Lower lobe of right lung (tissue), 2 donors: ENCODE measurements around the gene GEMIN5. TPM values are rescaled to one million over a fixed set of nuclear protein-coding genes. Genes with fewer than 3 reads are reported as not detected.
"Not testable (repeated sequence)": the region's sequence is repeated elsewhere in the genome, so short reads cannot be mapped to it uniquely, and the experiment has no call there.

ENCODE experiments used
- ATAC-seq, 2 donors: fragments of 200-7000 bp; cut with Tn5 transposase; one replicate each; pipeline ENCODE4 v1.9.1; 2020 to 2022; ENCODE audit warnings: mild to moderate bottlenecking in 2 of 2, moderate library complexity in 2 of 2
- DNase-seq: peaks from one replicate; pipeline ENCODE4 v3.0.0-alpha.2; 2020
- H3K27ac ChIP-seq: fragments of 200-600 bp; one replicate; pipeline ENCODE4 v1.8.0; 2022
- H3K27me3 ChIP-seq: fragments of 200-600 bp; one replicate; pipeline ENCODE4 v1.8.0; 2022; ENCODE audit warnings: low read depth
- H3K36me3 ChIP-seq: fragments of 200-600 bp; one replicate; pipeline ENCODE4 v1.8.0; 2022; ENCODE audit warnings: mild to moderate bottlenecking
- H3K4me1 ChIP-seq: fragments of 200-600 bp; one replicate; pipeline ENCODE4 v1.8.0; 2022
- H3K4me3 ChIP-seq: fragments of 200-600 bp; one replicate; pipeline ENCODE4 v1.8.0; 2022; ENCODE audit warnings: mild to moderate bottlenecking
- H3K9me3 ChIP-seq: fragments of 200-600 bp; one replicate; pipeline ENCODE4 v1.8.0; 2022
- CTCF ChIP-seq: fragments of 200-600 bp; IDR thresholded peaks from one replicate; pipeline ENCODE4 v1.8.0; 2022; ENCODE audit warnings: antibody characterized with exemption, mild to moderate bottlenecking
- intact Hi-C: fragments of 100-400 bp; cut with DNase I; formaldehyde crosslinking; loops from one replicate; pipeline ENCODE4 v1.11.0; 2022
- total RNA-seq: library from RNA; stranded (reverse); fragmentation: NEBNext Ultra II Directional; extraction: Animal tissue kit (Norgen Biotek cat#: 25700); gene quantifications from one replicate; pipeline ENCODE4 v1.2.1, GENCODE V29; 2021
- donor health status: DM: no; HTN: yes; CAD: no; lungs with severe emphysema.

GEMIN5 gene
- total RNA-seq, 1 donor from 2014 or later = 13.4 TPM

- intact Hi-C loops = no loop called here
- peak; percentile 86 to 87 for ATAC-seq
Measured at GRCh38 chr5:154940772-154941620, 3.0 kb upstream of the GEMIN5 start, which contains the start of gene MRPL22. Gene MRPL22 (plus strand): TSS chr5:154941073. CDS start chr5:154941111, 38 bp downstream.

DNA sequence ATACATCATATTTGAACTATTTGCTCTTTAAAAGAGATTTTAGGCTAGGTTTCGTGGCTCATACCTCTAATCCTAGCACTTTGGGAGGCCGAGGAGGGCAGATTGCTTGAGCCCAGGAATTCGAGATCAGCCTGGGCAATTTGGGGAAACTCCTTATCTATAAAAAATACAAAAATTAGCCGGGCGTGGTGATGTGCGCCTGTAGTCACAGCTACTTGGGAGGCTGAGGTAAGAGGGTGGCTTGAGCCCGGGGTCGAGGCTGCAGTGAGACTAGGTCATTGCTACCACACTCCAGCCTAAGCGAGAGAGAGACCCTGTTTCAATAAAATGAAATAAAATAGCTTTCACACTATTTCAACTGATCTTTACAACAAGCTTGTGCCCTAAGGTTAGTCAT, 2.4 kb upstream of the GEMIN5 start:
- Histone ChIP-seq H3K9me3 (no peaks in the 10 kb centered on the region), H3K4me1 (peaks cover 52% of the 10 kb centered on the region), H3K27me3 (no peaks in the 10 kb centered on the region), H3K36me3 (peaks cover 5% of the 10 kb centered on the region), H3K27ac (peak overlapping the region; percentile 84), H3K4me3 (peak overlapping the region; percentile 91)
- intact Hi-C loops = no loop called here
- DNase-seq (no peak), ATAC-seq (no peak)
- TF ChIP-seq CTCF = no peak

More at GRCh38 chr5:154940772-154941620, 3.0 kb upstream of the GEMIN5 start, which contains the start of gene MRPL22:
- no peak for TF ChIP-seq CTCF
- Histone ChIP-seq H3K4me3 (peak within 1 kb of the TSS; percentile 91), H3K9me3 (no peaks in the 10 kb centered on the region), H3K36me3 (peaks cover 5% of the 10 kb centered on the region), H3K4me1 (peaks cover 58% of the 10 kb centered on the region), H3K27me3 (no peaks in the 10 kb centered on the region), H3K27ac (peak within 1 kb of the TSS; percentile 84)
- DNase-seq = peak; percentile 95

- H3K4me3 ChIP-seq, intact Hi-C loops, ATAC-seq, H3K27me3 ChIP-seq, H3K36me3 ChIP-seq, H3K9me3 ChIP-seq, DNase-seq, H3K27ac ChIP-seq: not testable (repeated sequence)
- peaks cover 45% of the 10 kb centered on the region for H3K4me1 ChIP-seq
Measured at GRCh38 chr5:154939387-154939786, 1.4 kb upstream of the GEMIN5 start.

GRCh38 chr5:154937186-154937717, 759 bp downstream of the GEMIN5 start:
- DNase-seq = no peak
- Histone ChIP-seq H3K27ac (peak overlapping the region; percentile 61), H3K9me3 (no peaks in the 10 kb centered on the region), H3K4me3 (peak overlapping the region; percentile 84), H3K4me1 (peaks cover 34% of the 10 kb centered on the region), H3K27me3 (no peaks in the 10 kb centered on the region), H3K36me3 (peaks cover 13% of the 10 kb centered on the region)
- no peak for ATAC-seq
- intact Hi-C loops = no loop called here
- no peak for TF ChIP-seq CTCF

GRCh38 chr5:154934881-154935280, 3.1 kb downstream of the GEMIN5 start:
- Histone ChIP-seq H3K36me3 (peaks cover 37% of the 10 kb centered on the region), H3K9me3 (no peaks in the 10 kb centered on the region), H3K27ac (no peak overlapping the region), H3K27me3 (no peaks in the 10 kb centered on the region), H3K4me3 (no peak overlapping the region), H3K4me1 (peaks cover 18% of the 10 kb centered on the region)
- intact Hi-C loops = no loop called here
- DNase-seq = no peak
- no peak for ATAC-seq
- no peak for TF ChIP-seq CTCF

GRCh38 chr5:154933537-154933936, 4.5 kb downstream of the GEMIN5 start:
- Histone ChIP-seq H3K27ac (no peak overlapping the region), H3K27me3 (no peaks in the 10 kb centered on the region), H3K4me3 (no peak overlapping the region), H3K36me3 (peaks cover 47% of the 10 kb centered on the region), H3K9me3 (no peaks in the 10 kb centered on the region), H3K4me1 (peaks cover 15% of the 10 kb centered on the region)
- no peak for ATAC-seq
- TF ChIP-seq CTCF = no peak
- DNase-seq = no peak
- intact Hi-C loops = no loop called here
